GM19240 (cell line): ENCODE data around the gene TMLHE.
"Not testable (repeated sequence)": the region's sequence is repeated elsewhere in the genome, so short reads cannot be mapped to it uniquely, and the experiment has no call there.

Source experiments
- DNase-seq: peaks from one replicate; pipeline ENCODE4 v3.0.0; 2011; ENCODE audit warnings: low spot score; ENCODE audit not compliant: insufficient read length

TMLHE gene, protein sequence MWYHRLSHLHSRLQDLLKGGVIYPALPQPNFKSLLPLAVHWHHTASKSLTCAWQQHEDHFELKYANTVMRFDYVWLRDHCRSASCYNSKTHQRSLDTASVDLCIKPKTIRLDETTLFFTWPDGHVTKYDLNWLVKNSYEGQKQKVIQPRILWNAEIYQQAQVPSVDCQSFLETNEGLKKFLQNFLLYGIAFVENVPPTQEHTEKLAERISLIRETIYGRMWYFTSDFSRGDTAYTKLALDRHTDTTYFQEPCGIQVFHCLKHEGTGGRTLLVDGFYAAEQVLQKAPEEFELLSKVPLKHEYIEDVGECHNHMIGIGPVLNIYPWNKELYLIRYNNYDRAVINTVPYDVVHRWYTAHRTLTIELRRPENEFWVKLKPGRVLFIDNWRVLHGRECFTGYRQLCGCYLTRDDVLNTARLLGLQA

DNA sequence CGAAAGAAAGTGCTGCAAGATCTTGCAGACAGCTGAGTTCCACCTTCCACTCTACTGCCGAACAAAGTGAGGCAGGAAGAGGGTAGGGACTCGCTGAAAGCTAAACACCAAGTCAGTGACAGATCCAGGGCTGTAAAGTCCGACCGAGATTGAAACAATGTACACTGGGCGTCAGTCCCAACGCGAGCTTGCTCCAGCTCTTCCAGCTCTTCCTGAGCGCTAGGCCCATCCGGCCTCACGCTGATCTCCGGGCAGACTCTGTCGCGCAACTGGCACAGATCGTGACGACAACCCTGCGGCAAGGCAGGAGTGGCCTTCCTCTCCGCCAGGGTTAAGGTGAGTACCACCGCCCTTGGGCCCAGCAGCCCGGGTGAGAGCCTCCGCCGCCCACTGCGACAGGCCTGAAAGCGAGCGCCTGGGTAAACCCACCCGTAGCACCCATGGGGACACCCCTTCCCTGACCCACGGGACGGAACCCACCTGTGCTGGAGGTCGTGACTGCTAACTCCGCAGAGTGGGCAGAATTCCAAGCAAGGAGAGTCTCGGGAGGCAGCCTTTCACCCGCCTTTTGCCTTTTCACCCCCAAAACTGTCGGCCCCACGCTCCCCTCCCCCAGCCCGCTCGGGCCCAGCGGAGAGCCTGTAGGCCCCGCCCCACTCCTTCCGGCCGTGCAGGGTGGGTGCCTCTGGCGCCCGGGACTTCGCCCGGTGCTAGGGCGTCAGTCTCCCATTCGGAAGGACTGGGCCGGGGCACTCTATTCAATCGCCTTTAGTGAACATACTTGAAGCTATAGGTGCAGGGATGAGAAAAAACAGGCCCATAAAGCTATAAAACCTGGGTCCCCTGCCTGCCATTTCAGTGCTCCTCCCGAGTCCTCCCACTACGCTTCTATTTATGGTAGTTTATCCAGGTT, at the start of gene TMLHE, which contains the start of gene SPRY3:
TMLHE (minus strand) TSS at position 641 of the 913 bp plus-strand sequence. CDS start 67,676 bp downstream, outside the sequence.
SPRY3 (plus strand) TSS at position 275 of the 913 bp plus-strand sequence.
- peak; percentile 9 for DNase-seq

DNA sequence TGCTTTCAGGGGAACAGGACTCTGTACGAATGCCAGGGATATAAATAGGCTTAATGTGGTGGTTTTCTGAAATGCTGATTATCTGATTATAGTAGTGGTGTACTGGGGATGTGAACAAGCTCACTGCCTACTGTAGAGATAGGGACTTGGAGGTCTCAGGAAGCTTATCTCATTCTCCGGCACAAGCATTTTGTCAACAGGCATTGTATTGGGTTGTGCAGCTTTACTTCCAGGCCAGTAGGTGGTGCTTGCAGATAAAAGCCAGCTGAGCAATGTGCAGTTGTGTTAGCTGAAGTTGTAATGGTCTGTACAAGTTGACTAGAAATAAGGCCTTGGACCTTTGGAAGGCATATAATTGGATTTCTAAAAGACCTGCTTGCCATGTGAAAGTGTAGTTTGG, 49.5 kb upstream of the TMLHE start:
- DNase-seq = no peak

DNA sequence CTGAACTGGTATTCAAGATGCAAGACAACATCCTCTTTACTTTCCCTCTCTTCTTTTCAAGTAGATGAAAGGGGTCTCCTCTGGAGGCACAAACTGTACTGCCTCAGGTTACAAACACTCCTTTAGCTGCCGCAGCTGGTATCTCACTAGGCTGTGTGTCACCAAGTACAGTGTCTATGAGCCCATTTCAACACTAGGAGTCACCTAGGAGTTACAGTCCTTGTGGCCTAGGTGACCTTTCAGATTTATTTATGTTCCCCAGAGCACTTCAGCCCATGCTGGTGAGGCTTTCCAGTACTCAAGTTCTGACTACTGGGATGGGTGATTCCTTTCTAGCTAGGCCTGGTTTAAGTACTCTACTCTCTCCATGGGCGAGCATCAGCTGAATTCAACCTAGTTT, 32.4 kb upstream of the TMLHE start:
- no peak for DNase-seq

DNA sequence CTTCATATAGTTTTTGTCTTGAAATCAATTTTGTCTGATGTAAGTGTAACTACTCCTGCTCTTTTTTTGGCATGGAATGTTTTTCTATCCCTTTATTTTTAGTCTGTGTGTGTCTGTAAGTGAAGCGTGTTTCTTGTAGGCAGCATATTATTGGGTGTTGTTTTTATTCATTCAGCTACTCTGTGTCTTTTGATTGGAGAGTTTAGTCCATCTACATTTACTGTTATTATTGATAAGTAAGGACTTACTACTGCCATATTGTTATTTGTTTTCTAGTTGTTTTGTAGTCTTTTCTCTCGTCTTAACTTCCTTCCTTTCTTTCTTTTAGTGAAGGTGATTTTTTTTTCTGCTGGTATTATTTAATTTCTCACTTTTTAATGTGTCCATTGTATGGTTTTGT, 30.5 kb upstream of the TMLHE start:
- DNase-seq = no peak

DNA sequence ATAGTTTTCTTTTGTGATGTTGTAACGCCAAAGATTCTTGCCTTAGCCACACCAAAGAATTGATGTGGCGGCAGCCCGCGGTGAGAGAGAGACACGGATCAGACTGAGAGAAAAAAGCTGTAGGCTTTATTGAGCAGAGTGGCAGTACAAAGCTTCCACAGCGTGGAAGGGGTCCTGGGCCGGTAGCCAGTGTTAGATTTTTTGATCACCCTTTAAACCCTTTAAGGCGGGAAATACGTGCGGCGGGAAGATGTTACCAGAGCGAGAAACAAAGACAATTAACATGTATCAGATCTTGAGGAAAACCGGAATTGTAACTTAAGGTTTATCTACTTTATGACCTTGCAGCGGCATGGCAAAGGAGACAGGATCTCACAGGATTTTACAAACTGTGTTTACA, 28.6 kb upstream of the TMLHE start:
- not testable (repeated sequence) for DNase-seq

DNA sequence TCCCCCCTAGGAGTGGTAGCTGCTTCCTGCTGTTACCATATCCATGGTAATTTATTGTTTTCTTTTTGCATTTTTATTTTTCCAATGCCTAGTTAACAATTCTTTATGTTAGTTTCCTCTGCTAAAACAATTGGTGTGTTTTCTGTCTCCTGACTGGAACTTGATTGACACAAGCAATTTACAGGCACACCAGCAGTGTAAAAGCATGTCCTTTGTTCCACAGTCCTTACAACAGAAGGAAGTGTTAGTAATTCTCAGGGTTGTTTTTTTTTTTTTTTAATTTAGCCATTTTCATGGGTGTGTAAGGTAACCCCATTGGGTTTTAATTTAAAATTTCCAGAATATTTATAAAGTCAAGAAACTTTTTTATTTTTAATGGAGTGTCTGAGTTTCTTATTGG, 25.0 kb upstream of the TMLHE start:
- no peak for DNase-seq

DNA sequence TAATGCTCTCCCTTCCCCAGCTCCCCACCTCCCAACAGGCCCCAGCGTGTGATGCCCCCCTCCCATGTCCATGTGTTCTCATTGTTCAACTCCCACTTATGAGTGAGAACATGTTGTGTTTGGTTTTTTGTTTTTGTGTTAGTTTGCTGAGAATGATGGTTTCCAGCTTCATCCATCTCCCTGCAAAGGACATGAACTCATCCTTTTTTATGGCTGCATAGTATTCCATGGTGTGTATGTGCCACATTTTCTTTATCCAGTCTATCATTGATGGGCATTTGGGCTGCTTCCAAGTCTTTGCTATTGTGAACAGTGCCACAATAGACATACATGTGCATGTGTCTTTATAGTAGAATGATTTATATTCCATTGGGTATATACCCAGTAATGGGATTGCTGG, 22.3 kb upstream of the TMLHE start:
- DNase-seq = not testable (repeated sequence)

DNA sequence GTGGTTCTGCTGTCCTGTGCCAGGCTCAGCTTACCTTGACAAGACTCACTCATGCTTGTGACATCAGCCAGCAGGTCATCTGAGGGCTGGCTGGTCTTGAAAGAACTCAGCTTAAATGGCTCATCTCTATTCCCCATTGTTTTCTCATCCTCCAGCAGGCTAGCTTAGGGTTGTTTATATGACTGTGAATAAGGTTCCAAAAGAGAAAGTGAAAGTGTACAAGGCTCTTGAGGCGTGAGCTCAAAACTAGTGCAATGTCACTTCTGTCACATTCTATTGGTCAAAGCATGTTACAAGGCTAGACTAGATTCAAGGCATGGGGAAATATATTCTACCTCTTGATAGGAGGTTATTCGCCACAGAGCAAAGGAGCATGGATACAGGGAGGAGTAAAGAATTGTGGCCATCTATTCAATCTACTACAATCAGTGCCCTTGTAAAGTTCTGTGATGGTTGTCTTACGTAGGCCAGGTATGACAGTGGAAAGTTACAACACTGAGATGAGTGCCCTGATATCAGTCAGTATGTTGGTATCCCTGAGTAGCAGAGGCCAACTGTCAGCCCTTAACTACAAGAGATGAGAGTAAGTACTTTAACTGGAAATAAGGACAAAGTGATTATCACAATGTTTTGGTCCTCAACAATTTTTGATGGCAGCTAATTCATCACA, 19.8 kb upstream of the TMLHE start:
- no peak for DNase-seq

DNA sequence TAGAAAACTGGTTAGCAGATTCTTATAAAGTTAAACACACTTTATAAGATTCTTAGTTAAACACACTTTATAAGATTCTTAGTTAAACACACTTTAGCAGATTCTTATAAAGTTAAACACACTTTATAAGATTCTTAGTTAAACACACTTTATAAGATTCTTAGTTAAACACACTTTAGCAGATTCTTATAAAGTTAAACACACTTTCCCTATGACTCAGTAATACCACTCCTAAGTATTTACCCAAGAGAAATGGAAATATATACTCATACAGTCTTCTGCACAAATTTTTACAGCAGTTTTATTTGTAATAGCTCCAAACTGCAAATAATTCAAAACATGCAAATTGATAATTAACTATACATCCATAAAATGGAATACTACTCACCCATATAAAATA, 7.4 kb upstream of the TMLHE start:
- DNase-seq = not testable (repeated sequence)

DNA sequence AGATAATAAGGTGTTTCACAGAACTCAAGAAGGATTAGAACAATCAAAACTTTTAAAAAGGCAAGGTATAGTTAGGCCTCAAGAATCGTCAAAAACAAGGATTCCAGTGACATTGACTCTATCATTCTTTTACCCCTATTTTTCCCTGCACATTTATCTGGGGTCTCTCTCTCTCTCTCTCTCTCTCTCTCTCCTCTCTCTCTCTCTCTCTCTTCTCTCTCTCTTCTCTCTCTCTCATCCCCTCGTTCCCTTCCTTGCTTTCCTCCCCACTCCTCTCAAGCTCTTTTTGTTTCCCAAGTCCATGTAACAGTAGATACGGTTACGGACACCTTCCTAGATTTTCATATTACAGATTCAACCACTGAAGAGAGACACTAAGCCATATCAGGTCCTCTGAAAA, 3.2 kb upstream of the TMLHE start:
- DNase-seq = no peak

DNA sequence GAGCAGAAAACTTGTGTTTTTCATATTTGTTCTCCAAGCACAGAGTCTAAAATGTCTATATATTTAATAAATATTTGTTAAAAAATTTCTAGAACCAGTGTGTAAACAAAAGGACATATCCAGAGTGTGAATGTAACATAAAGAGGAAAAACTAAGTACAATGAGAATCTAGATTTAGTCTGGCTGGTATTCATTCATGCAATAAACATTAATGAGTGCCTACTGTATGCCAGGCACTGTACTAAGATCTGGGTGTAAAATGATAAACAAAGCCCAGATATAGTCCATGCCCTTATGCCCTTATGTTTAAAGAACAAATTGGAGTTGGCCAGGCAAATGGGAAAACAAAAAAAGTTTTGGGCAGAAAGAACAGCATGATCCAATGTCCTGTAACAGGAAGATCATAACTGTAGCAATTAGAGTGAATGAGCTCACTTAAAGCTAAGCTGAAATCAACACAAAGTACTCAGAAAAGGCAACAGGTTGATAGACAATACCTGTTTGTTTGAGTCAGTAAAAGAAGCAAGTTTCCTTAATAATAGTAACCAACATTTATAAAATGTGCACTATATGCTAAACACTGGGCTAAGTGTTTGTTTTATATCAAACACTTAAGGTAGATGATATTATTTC, 1.3 kb upstream of the TMLHE start:
- no peak for DNase-seq

DNA sequence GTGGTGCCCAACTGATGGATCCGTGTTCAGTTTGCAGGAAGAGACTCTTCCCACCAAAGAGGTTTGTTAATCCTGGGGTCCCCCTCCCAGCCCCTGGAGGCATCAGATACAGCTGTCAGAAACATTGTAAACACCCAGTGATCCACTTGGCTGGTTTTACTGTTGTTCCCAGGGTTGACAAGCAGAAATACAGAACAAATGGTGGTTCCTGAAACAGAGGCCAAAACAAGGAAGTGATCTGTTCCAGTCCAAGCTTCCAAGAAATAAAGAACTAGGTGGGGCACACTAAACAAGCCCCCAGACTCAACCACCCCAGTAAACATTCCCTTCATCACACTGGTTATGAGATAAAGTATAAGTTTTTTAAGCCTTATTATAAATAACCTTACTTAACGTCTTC, 1.4 kb downstream of the TMLHE start:
- DNase-seq = no peak

DNA sequence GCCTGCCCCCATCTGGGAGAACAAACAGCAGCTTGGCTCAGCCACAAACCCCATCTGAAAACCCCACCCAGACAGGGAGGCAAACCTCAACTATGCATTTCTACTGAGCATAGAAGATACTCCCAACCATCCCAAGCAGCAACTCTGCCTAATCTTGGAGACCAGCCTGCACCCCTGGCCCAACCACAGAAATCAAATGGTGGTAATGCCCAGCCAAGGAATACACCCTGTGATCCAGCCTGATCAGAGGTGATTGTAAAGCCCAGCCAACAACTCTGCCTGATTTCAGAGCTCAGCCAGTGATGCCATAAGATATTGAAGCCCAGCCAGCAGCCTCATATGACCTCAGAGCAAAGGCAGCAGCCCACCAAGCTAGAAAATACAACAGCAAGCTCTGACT, 19.8 kb downstream of the TMLHE start:
- DNase-seq = no peak

DNA sequence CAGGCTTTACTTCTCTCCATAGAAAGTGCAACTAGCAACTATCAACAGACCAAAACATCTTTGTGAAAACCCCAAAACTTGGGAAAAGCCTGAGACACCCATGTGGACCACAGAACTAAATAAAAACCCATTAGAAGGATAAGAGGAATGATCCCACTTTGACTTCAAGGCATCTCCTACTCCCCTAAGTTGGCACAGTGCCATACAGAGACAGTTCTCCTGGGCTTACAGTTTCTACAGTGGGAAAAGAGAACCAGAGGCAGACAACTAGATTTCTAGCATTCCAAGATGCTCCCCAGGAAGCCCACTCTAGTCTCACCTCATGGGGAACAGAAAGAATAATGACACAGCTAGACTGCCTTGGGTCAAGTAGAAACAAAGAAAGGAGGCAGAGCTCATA, 20.4 kb downstream of the TMLHE start:
- no peak for DNase-seq

DNA sequence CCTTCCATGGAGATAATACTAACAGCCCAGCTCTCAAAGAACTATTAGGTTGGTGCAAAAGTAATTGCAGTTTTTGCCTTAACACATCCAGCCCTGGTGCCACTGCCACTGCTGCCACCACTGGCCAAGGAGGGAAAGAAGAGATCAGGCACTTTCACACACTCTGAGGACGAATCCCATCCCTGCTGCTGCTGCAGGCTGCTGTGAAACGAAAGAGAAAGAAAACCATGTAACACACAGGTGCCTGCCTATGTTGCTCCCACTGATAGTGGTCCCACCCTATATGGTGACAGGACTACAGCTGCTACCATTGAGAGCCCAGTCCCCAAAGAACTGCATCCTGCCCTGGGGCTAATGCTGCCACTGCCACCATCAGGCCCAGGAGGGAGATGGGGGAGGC, 35.1 kb downstream of the TMLHE start:
- DNase-seq = no peak

DNA sequence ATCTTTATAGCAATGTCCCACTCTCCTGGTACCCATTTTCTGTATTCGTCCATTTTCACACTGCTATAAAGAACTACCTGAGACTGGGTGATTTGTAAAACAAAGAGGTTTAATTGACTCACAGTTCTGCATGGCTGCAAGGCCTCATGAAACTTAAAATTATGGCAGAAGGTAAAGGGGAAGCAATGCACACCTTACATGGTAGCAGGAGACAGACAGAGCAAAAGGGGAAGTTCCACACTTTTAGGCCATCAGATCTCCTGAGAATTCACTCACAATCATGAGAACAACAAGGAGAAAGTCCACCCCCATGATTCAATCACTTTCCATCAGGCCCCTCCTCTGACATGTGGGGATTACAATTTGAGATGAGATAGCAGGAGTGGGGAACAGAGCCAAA, 49.7 kb downstream of the TMLHE start:
- no peak for DNase-seq

DNA sequence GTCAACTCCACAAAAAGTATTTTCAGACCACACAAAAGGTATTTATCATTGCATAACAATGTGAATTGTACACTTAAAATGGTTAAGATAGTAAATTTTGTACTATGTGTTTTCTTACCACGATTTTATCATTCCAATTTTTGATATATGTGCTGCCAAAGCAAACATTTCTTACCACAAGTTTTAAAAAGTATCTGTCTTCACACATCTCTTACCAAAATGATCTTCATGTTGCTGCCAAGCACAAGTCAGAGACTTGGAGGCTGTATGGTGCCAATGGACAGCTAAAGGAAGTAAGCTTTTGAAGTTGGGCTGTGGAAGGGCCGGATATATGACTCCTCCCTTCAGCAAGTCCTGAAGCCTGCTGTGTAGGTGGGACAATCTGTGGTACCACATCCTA, 67.9 kb downstream of the TMLHE start:
- DNase-seq = no peak

DNA sequence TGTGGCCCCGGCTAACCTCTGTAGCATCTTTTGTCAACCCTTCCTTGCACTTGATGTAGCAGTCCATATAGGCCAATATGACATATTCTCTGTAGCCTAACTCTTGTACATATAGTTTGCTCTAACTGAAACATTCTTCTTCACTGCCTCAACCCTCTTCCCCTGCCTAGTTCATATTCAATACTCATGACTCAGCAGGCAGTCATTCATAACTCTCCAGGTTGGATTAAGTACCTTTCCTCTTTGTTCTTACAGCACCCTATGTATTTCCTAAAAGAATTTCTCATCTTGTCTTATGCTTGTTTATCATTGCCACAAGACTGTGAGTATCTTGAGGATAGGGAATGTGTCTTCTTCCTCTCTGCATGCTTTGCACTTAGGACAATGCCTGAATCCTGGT, 76.9 kb downstream of the TMLHE start:
- DNase-seq = no peak

DNA sequence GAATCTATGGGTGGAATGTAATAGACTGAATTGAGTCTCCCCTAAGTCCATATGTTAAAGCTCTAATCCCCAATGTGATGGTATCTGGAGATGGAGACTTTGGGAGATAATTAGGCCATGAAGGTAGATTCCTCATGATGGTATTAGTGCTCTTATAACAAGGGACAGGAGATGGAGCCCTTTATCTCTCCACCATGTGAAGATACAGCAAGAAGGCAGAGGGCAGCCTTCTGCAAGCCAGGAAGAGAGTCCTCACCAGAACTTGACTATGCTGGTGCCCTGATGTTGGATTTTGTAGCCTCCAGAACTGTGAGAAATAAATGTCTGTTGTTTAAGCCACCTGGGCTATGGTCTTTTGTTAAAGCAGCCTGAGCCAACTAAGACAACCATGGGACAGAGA, 78.0 kb downstream of the TMLHE start:
- DNase-seq = no peak

DNA sequence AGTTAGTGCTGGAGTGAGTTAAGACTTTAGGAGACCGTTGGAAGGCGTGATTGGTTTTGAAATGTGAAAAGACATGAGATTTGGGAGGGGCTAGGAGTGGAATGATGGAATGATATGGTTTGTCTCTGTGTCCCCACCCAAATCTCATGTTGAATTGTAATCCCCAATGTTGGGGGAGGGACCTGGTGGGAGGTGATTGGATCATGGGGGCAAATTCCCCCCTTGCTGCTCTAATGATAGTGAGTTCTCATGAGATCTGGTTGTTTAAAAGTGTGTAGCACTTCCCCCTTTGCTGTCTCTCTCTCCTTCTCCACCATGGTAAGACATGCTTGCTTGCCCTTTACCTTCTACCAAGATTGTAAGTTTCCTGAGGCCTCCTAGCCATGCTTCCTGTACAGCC, 85.7 kb downstream of the TMLHE start:
- not testable (repeated sequence) for DNase-seq

DNA sequence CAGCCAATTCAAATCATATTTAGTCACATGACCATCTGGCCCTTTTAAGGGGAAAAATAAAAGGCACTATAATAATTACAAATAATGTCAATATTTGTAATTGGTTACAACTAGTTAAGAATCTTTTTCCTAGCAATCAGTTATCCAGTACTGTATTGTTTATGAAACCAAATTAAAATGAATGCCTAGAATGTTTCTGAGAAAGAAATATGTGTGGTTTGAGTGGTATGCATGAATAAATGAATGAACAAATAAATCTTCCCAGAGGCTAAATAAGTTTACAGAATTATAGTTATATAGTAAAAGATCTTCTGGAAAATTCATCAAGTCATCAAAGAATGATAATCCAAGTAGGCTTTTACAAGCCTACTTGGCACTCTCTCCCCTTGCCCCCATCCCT, 98.5 kb downstream of the TMLHE start:
- DNase-seq = no peak
